Middle frontal gyrus (tissue), 1 donor: ENCODE measurements around the gene ACBD3.

Source experiments
- DNase-seq: peaks from one replicate; pipeline ENCODE4 v3.0.0-alpha.2; 2015; ENCODE audit warnings: low spot score; ENCODE audit errors: extremely low spot score

Gene ACBD3

DNA sequence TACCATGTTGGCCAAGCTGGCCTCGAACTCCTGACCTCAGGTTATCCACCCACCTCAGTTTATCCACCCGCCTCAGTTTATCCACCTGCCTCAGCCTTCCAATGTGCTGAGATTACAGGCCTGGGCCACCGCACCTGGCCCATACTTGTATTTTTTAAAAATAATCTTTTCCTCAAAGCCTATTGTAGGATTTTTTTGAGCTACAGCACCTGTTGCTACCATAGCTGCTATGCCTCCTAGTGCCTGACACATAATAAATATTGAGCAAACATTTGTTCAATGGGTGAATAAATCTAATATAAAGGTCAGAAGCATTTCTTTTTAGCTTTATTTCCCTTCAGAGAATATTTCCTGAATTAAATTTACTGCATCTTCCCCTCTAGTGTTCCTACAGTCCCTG, 15.7 kb upstream of the ACBD3 start:
- no peak for DNase-seq

DNA sequence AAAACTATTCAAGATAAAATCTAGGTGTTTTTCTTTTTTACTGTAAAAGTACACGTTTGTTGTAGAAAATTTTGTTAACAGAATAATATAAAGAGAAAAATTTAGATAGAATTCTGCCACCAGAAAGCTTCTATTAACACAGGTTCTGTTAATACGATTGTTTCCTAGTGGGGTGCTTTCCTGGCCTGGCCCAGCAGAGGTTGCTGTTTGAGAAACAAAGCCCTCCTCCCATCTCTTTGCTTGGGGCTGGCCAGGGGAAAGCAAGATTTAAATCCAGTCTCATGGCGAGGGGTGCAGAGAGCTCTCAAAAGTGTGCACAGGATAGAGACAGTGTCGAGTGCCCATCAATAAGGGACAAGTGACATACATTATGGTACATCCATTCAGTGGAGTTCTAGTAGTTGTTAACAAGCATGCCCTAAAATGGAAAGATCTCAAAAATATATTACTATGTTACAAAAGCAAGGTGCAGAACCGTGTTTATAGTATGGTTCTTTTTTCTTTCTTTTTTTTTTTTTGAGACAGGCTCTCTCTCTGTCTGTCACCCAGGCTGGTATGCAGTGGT, 14.6 kb upstream of the ACBD3 start:
- DNase-seq, result no peak

DNA sequence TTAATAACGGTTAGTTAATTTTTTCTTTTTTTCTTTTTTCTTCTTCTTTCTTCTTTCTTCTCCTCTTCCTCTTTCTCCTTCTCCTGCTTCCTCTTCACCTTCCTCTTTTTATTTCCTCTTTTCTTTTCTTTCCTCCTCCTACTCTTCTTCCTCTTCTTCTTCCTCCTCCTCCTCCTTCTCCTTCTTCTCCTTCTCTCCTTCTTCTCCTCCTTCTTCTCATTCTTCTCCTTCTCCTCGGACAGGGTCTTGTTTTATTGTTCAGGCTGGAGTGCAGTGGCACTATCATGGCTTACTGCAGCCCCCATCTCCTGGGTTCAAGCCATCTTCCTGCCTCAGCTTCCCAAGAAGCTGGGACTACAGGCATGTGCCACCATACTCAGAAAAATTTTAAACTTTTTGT, 13.4 kb upstream of the ACBD3 start:
- DNase-seq, result no peak

DNA sequence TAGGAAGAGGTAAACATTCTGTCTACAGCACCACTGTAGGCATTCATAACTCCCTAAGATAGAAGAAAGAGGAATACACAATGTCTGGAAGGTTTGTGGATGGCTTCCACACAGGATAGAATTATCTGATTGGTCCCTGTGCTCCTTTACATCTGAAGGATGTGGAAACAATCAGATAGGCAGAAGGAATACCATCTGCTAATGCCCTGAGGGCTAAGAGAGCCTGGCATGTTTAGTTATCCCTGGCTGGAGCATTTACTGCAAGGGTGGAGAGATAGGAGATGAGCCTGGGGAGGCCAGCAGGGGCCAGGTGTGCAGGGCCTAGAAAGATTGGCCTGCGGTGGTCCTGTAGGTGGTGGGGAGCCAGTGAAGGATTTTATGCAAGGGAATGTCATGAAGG, 8.6 kb upstream of the ACBD3 start:
- no peak for DNase-seq

DNA sequence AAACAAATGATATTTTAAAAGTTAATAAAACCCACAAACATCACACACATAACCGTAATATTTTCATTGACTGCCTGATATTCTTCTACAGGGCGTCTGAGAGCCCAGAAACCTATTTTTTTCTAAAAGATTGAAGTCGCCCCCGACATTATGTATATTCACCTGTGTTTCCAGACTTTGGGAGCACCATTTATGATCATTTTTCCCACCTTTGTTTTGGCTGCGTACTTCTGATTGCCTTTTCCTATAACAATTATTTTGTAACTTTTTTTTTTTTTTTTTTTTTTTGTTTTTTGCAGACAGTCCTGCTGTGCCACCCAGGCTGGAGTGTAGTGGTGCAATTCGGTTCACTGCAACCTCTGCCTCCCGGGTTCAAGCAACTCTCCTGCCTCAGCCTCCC, 839 bp upstream of the ACBD3 start:
- no peak for DNase-seq

DNA sequence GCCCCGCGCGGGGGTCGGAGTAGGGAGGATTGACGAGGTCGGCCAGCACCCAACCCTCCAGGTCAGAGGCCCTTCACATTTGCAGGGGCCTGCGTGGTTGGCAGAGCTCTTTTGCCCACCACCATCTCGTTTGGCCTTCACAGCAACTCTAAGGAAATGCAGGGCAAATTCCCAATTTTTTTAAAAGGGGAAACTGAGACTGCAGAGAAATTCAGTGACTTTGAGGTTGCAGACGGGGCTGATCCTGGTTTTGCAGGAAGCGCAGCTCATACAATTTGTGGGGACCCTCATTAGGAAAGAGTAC, 430 bp upstream of the ACBD3 start:
- no peak for DNase-seq

GRCh38 chr1:226185141-226186036, 1.2 kb downstream of the ACBD3 start:
- DNase-seq, result no peak

- no peak for DNase-seq
Observed at GRCh38 chr1:226181996-226182714, 4.4 kb downstream of the ACBD3 start.

DNA sequence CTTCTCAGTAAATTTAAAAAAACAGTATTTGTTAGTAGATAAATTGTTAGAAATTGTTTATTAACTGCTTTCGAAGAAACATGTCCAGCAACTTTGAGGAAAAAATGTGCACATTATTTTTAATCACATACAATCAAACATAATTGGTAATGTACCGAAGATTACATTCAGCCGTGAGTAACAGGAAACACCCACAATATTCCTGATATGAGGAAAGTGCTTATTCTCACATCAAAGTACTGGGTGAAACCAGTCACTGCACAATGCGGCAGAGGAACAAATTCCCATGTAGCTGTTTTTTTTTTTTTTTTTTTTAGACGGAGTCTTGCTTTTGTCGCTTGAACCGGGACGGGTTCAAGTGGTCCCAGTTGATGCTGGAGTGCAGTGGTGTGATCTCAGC, 9.7 kb downstream of the ACBD3 start:
- no peak for DNase-seq

- DNase-seq, result no peak
Observed at GRCh38 chr1:226172589-226172988, 14.0 kb downstream of the ACBD3 start.

- no peak for DNase-seq
Observed at GRCh38 chr1:226166341-226166740, 20.2 kb downstream of the ACBD3 start.

- DNase-seq, result no peak
Observed at GRCh38 chr1:226164154-226164553, 22.4 kb downstream of the ACBD3 start.

DNA sequence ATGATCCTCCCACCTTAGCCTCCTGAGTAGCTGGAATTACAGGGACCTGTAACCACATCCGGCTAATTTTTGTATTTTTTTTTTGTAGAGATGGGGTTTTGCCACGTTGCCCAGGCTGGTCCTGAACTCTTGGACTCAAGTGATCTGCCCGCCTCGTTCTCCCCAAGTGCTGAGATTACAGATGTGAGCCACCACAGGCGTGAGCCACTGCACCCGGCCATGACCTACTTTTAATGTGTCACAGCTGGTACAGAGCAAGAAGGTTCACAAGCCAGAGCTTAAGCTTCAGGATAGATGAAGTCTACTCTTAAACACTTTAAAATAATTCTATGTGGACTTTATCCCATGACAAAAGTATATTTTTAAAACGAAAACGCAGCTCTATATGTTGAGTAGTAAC, 23.6 kb downstream of the ACBD3 start:
- DNase-seq, result no peak

GRCh38 chr1:226158983-226159382, 27.6 kb downstream of the ACBD3 start:
- no peak for DNase-seq

DNA sequence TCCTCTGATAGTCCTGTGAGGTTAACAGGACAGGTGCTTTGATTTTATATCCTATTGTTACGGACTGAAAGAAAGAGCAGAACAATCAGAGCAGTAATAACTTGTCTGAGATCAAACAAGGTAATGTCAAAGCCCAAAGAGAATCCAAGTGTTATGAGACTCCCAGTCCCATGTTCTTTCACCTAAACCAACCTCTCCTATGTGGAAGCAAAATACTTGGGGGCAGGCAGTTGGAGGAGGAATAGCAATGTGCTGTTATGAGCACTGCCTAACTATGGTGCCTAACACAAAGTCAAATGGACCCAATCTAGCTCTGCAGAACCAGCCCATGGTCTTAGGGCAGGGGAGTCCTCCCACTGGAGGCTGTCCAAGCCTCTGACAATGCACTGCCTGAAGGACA, 28.1 kb downstream of the ACBD3 start:
- DNase-seq, result no peak

DNA sequence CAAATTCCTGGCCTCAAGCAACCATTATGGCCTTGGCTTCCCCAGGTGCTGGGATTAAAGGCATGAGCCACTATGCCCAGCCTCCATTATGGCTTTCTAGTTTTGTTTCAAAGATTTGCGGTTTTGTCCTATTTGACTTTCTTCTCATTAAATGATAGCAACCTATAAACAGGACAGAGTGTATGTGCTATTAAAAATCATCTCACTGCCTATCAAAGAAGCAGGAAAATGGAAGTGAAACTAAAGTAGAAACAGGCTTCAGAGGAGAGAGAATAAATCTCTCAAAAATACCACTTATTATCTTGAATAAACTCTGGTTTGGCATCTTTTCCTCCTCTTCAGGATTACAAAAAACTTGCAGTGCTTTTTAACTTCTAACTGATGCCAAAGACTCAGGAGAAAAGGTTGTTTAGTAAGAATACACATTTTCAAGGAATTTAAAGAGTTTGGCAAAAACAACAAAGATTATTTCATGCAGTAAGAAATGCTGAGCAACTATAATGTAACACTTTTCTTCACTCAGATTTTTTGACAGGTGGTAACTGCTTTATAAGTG, 28.7 kb downstream of the ACBD3 start:
- no peak for DNase-seq

DNA sequence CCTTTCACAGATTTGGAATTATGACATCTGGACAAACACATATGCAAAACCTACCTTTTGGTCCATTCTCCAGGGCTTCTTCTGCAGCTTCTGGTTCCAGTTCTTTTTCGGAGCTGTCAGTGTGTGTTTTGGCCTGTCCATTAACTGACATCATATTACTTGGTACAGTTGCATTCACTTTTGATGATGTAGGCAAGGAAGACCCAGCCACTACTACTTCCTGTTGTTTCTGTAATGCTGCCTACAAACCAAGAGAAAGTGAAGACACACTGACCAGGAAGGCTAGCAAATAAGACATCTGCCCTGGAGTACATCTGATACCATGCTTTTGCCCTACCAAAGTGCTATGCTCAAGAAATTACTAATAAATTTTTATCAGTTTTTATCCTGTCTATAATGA, 31.9 kb downstream of the ACBD3 start:
- no peak for DNase-seq

DNA sequence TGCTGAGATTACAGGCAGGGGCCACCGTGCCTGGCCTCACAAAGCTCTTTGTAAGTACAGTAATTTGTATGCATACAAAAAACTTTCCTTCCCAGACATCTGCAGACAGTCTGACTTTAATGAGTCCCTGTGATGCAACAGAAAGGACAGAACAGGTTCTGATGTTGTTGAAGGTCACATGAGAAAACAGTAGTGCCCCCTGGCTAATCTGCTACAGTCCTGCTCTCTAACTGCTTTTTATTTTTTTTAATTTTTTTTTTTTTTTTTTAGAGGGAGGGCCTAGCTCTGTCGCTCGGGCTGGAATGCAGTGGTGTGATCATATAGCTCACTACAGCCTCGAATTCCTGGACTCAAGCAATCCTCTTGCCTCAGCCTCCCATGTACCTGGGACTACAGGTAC, 36.7 kb downstream of the ACBD3 start:
- no peak for DNase-seq

DNA sequence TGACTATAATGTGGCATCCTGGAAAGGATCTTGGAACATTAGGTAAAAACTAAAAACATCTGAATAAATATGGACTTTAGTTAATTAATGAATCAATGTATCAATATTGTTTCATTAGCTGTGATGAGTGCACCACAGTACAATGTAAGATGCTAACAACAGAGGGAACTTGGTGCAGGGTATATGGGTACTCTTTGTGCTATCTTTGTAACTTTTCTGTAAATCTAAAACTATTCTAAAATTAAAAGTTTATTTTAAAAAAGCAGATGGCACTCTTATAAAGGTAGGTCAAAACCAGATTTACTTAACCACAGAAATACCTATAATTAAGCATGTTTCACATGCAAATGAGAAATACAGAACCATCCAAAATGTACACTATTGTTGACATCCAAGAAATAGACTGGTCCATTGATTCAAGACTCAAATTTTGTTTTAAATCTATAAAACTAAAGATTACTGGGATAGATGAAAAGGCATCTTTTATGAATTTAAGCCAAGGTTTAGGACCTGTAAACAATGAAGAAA, 38.4 kb downstream of the ACBD3 start:
- no peak for DNase-seq

GRCh38 chr1:226144045-226144444, 42.5 kb downstream of the ACBD3 start:
- DNase-seq, result no peak

DNA sequence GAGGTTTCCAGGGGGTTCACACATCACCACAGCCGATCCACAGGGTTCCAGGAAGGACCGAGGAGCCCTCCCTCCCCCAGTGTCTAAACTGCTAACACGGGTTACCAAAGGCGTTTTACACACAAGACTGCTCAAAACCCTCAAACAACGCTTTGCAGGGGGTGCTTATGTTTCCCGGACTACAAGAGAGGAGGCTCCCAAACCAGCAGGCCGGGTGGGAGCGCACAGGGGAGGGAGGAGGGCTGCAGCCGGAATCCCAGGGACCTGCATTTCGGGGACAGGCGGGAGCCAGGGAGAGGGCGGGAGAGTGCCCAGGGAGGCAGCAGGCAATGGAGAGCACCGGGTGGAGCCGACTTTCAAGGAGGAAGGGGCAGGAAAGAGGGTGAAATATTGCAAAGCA, 50.8 kb downstream of the ACBD3 start:
- DNase-seq, result no peak

GRCh38 chr1:226135059-226135651, 51.4 kb downstream of the ACBD3 start:
- no peak for DNase-seq
